ENCODE data around the gene FAM240A.

DNA sequence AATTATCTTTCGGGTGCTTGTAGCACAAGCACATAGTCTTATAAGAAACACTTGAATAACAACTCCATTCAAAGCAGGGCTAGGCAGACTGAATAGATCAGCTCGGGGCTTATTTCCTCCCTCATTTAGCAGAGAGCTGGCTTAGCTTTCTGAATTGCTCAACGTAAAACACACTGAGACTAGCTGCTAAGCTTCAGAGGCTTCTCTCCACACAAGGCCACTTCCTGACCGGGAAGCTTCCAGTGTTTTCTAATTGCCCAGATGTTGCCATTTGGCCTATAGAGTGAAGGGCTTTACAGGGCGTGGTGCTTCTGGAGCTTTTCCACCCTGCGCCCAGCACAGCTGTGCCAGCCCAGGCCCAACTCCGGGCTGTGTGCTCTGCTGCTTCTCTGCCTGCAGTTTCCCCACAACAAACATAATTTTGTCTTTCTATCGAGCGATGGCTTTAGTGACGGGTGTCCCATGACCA, 16.6 kb downstream of the FAM240A start:
- no peak for TF ChIP-seq POLR2A (IDR thresholded peaks at IDR 0.05)
- TF ChIP-seq, protein P1, sequence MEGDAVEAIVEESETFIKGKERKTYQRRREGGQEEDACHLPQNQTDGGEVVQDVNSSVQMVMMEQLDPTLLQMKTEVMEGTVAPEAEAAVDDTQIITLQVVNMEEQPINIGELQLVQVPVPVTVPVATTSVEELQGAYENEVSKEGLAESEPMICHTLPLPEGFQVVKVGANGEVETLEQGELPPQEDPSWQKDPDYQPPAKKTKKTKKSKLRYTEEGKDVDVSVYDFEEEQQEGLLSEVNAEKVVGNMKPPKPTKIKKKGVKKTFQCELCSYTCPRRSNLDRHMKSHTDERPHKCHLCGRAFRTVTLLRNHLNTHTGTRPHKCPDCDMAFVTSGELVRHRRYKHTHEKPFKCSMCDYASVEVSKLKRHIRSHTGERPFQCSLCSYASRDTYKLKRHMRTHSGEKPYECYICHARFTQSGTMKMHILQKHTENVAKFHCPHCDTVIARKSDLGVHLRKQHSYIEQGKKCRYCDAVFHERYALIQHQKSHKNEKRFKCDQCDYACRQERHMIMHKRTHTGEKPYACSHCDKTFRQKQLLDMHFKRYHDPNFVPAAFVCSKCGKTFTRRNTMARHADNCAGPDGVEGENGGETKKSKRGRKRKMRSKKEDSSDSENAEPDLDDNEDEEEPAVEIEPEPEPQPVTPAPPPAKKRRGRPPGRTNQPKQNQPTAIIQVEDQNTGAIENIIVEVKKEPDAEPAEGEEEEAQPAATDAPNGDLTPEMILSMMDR (IDR thresholded peaks at IDR 0.05) = no peak

Measured in ovary (tissue), 3 donors.